Measurements from ENCODE around the gene FGF7. TPM values are rescaled to one million over a fixed set of nuclear protein-coding genes. Genes with fewer than 3 reads are reported as not detected.

The FGF7 gene, protein sequence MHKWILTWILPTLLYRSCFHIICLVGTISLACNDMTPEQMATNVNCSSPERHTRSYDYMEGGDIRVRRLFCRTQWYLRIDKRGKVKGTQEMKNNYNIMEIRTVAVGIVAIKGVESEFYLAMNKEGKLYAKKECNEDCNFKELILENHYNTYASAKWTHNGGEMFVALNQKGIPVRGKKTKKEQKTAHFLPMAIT
- total RNA-seq (ENCODE audit: unreplicated experiment) = 0.23 TPM
- long read RNA-seq = 0 reads

DNA sequence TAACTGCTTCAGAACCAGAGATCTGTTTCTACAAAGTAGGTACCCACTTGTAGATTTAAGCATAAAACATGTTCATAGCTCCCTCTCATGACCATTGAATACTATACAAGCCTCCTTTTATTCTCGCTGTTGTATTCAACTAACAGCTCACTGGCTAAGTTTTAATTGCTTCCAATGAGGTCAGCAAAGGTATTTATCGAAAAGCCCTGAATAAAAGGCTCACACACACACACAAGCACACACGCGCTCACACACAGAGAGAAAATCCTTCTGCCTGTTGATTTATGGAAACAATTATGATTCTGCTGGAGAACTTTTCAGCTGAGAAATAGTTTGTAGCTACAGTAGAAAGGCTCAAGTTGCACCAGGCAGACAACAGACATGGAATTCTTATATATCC, at the start of gene FGF7:
Gene FGF7, plus strand, starts transcription at position 222 of the 400 bp plus-strand sequence. CDS start 1,056 bp downstream, outside the sequence.
- H3K27me3 Mint-ChIP-seq (ENCODE audit: unreplicated experiment) = no peaks in the 10 kb centered on the region

DNA sequence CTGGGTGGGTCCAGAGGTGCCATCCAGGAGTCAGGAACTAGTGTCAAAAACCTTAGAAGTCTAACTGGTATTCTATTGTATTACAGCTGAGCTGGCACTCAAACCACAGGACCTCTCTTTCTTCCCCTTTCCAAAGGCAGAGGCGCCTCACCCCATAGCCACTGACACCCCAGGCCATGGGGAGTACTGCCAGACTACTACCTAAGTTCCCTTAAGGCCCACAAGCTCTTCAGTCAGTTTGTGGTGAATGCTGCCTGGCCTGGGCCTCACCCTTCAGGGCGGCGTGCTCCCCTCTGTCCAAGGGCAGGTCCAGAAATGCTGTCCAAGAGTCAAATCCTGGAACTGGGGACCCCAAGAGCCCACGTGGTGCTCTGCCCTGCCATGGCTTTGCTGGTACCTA, 43.0 kb upstream of the FGF7 start:
- Mint-ChIP-seq H3K9me3 (ENCODE audit: unreplicated experiment) (no peaks in the 10 kb centered on the region), H3K27ac (ENCODE audit: unreplicated experiment) (no peak overlapping the region), H3K4me3 (ENCODE audit: unreplicated experiment) (no peak overlapping the region), H3K36me3 (ENCODE audit: low read depth, unreplicated experiment) (no peaks in the 10 kb centered on the region), H3K4me1 (ENCODE audit: unreplicated experiment) (no peaks in the 10 kb centered on the region), H3K27me3 (ENCODE audit: unreplicated experiment) (peaks cover 3% of the 10 kb centered on the region)
- DNase-seq (ENCODE audit: low spot score) = no peak
- TF ChIP-seq, protein P1, sequence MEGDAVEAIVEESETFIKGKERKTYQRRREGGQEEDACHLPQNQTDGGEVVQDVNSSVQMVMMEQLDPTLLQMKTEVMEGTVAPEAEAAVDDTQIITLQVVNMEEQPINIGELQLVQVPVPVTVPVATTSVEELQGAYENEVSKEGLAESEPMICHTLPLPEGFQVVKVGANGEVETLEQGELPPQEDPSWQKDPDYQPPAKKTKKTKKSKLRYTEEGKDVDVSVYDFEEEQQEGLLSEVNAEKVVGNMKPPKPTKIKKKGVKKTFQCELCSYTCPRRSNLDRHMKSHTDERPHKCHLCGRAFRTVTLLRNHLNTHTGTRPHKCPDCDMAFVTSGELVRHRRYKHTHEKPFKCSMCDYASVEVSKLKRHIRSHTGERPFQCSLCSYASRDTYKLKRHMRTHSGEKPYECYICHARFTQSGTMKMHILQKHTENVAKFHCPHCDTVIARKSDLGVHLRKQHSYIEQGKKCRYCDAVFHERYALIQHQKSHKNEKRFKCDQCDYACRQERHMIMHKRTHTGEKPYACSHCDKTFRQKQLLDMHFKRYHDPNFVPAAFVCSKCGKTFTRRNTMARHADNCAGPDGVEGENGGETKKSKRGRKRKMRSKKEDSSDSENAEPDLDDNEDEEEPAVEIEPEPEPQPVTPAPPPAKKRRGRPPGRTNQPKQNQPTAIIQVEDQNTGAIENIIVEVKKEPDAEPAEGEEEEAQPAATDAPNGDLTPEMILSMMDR (IDR thresholded peaks at IDR 0.05; ENCODE audit: unreplicated experiment) = no peak

More for the DNA sequence above, at the start of gene FGF7:
- TF ChIP-seq, protein P1 (IDR thresholded peaks at IDR 0.05; ENCODE audit: unreplicated experiment) = no peak
- H3K9me3 Mint-ChIP-seq (ENCODE audit: unreplicated experiment) = no peaks in the 10 kb centered on the region
- H3K27ac Mint-ChIP-seq (ENCODE audit: unreplicated experiment) = no peak within 1 kb of the TSS
- no peaks in the 10 kb centered on the region for H3K4me1 Mint-ChIP-seq (ENCODE audit: unreplicated experiment)
- no peaks in the 10 kb centered on the region for H3K36me3 Mint-ChIP-seq (ENCODE audit: low read depth, unreplicated experiment)
- no peak within 1 kb of the TSS for H3K4me3 Mint-ChIP-seq (ENCODE audit: unreplicated experiment)
- no peak for DNase-seq (ENCODE audit: low spot score)

DNA sequence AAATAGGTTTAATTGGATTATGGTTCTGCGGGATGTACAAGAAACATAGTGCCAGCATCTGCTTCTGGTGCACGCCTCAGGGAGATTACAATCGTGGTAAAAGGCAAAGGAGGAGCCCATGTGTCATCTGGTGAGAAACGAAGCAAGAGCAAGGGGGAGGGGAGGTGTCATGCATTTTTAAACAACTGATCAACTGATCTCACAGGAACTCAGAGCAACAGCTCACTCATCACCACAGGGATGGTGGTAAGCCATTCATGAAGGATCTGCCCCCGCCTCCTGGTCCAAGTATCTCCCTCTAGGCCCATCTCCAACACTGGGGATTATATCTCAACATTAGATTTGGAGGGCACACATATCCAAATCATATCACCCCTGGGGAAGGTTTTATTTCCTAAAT, 42.1 kb upstream of the FGF7 start:
- no peaks in the 10 kb centered on the region for H3K9me3 Mint-ChIP-seq (ENCODE audit: unreplicated experiment)
- no peak overlapping the region for H3K27ac Mint-ChIP-seq (ENCODE audit: unreplicated experiment)
- H3K4me3 Mint-ChIP-seq (ENCODE audit: unreplicated experiment) = no peak overlapping the region
- TF ChIP-seq, protein P1 (IDR thresholded peaks at IDR 0.05; ENCODE audit: unreplicated experiment) = no peak
- H3K27me3 Mint-ChIP-seq (ENCODE audit: unreplicated experiment) = peaks cover 3% of the 10 kb centered on the region
- no peak for DNase-seq (ENCODE audit: low spot score)
- H3K4me1 Mint-ChIP-seq (ENCODE audit: unreplicated experiment) = no peaks in the 10 kb centered on the region
- H3K36me3 Mint-ChIP-seq (ENCODE audit: low read depth, unreplicated experiment) = no peaks in the 10 kb centered on the region

DNA sequence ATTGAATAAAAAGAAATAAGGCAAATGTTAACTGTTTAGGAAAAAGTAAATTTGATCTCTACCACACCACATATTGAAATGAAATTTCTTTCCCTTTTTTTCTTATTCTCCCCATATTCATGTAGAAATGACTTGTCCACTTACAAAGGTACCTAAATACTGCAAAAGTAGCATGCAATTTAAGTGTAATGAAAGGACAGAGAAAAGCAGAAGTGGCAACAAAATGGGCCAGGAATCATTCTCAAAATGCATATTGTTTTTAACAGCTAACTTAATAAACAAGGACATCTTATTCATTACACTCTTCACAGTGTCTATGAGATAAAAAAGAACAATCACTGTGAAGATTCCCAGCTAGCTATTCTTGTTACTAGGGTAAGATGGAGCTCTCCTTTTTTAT, 40.6 kb upstream of the FGF7 start:
- Mint-ChIP-seq H3K36me3 (ENCODE audit: low read depth, unreplicated experiment) (no peaks in the 10 kb centered on the region), H3K4me1 (ENCODE audit: unreplicated experiment) (no peaks in the 10 kb centered on the region), H3K9me3 (ENCODE audit: unreplicated experiment) (no peaks in the 10 kb centered on the region), H3K4me3 (ENCODE audit: unreplicated experiment) (no peak overlapping the region), H3K27me3 (ENCODE audit: unreplicated experiment) (peaks cover 3% of the 10 kb centered on the region), H3K27ac (ENCODE audit: unreplicated experiment) (no peak overlapping the region)
- DNase-seq (ENCODE audit: low spot score) = no peak
- TF ChIP-seq, protein P1 (IDR thresholded peaks at IDR 0.05; ENCODE audit: unreplicated experiment) = no peak

DNA sequence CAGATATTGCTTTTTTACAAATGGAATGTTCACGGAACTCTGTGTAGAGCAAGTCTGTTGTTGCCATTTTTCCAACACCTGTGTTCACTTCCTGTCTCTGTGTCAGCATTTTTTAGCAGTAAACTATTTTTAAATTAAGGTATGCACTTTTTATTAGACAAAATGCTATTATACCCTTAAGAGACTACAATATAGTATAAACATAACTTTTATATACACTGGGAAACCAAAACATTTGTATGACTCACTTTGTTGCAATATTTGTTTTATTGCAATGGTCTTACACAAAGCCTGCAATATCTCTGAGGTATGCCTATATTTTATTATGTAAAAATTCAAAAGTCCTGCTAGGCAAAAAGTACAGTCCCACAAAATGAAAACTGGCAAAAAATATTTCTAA, 39.8 kb upstream of the FGF7 start:
- H3K4me3 Mint-ChIP-seq (ENCODE audit: unreplicated experiment) = no peak overlapping the region
- H3K27ac Mint-ChIP-seq (ENCODE audit: unreplicated experiment) = no peak overlapping the region
- no peaks in the 10 kb centered on the region for H3K36me3 Mint-ChIP-seq (ENCODE audit: low read depth, unreplicated experiment)
- peaks cover 3% of the 10 kb centered on the region for H3K27me3 Mint-ChIP-seq (ENCODE audit: unreplicated experiment)
- no peaks in the 10 kb centered on the region for H3K4me1 Mint-ChIP-seq (ENCODE audit: unreplicated experiment)
- TF ChIP-seq, protein P1 (IDR thresholded peaks at IDR 0.05; ENCODE audit: unreplicated experiment) = no peak
- no peaks in the 10 kb centered on the region for H3K9me3 Mint-ChIP-seq (ENCODE audit: unreplicated experiment)
- DNase-seq (ENCODE audit: low spot score) = no peak
